Activated CD4-positive, alpha-beta T cell treated with anti-CD3 and anti-CD28 coated beads, Interleukin-2, Interleukin-6, amounts not matched to agents 100 ng/mL and 50 ng/mL, durations not matched to agents 16 hours and 8 hours (primary cell): Measurements from ENCODE around the gene ARPC2.
"Not testable (repeated sequence)": the region's sequence is repeated elsewhere in the genome, so short reads cannot be mapped to it uniquely, and the experiment has no call there.

Experiments used
- DNase-seq: peaks from one replicate; pipeline ENCODE4 v3.0.0-alpha.2; 2020

The ARPC2 gene

DNA sequence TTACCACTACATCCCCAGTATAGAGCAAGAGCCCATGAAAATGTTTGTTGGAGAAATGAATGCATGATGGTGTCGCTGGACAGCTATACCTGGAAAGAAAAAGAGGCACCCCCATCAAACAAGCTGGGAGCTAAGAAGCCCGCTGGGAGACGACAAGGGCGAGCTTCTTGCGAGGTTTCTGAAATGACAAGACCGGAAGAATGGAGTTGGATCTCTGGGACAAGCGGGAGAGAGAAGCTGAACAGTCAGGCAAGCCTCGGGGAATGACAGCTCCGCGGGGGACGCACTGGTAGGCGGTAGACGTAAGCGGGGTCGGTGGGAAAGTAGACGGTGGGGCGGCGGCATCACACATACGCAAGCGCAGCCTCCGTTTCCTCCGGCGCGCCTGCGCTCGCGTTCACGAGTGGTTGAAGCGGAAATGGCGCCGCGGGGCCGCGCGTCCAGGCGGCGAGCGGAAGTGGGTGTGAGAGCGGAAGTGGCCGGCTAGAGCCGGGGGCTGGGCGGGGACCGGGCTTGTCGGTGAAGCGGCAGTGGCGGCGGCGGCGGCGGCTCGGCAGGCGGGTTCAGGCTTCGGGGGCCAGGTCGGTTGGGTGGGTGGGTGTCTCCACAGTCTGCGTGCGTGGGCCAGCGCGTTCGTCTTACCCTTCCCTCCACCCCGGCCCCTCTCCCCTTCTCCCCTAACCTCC lies at the start of gene ARPC2:
ARPC2 (plus strand) TSS at position 516 of the 686 bp plus-strand sequence. CDS start 282 bp downstream, outside the sequence.
- DNase-seq, result peak; percentile 97

- DNase-seq, result no peak
These were observed 49.0 kb upstream of the ARPC2 start for GRCh38 chr2:218168016-218168415.

DNA sequence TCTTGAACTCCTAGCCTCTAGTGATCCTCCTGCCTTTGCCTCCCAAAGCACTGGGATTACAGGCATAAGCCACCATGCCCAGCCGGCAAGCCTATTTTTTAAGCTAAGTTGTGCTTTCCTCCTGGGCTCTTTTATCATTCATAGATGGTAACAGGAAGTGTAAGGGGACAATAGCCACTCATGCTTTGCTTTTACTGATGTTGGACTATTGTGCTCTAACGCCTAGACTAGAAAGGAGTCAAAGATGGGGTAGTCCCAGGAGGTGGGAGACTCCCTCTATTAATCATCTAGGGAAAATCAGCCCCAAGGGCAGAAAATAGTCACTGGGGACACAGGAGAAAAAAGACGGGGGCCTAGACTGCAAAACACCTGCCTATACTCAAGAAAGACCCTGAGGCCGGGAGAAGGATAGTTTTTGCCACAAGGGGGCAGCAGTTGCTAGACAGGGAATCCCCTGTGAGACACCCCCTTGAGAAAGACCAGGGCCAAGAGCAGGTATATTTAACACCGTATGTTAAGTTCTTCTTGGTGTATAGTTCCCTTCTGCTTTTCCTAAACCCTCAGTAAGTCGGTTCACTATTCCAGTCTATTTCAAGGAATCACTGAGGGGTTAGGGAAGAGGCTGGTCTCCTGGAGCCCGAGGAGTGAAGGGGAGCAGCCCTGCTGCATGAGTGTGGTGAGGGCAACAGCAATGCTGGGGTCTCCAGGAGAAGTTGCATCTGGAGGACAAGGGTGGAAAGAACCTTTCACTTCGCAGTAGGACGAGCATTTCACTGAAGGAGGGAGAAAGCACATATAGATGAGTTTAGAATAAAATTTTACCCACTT lies 48.1 kb upstream of the ARPC2 start:
- DNase-seq, result peak; percentile 73

DNA sequence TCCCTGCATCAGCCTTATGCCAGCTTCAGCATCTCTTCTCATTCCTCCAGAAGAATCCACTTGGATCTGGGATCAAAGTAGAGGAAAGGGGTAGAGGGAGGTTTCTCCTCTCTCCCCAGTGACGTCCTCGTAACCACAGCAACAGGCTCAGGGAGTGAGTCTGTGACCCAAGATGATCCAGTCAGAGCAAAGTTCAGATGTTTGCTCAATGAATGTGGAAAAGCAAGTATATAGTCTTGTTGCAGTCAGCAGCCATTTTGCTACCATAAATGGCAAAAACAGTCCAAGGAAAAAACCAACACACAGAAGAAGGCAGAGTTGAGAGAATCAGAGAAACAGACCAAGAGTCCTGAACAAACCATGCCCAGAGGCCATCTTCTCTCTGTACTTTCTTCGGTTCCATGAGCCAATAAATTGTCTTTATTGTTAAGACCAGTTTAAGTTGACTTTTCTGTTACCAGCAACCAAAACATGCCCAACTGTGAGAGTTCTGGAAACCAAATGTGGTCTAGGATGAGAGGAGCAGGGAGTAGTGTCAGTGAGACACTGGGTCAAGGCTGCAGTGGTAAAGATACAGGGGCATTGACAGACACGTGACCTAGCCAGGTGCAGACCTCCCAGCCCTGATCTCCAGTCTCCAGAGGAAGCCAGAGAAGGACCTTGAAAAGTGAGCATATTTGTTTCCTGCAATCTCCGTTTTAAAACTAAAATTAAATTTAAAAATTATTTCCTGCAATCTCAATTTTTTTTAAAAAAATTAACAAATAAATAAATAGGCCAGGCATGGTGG lies 47.0 kb upstream of the ARPC2 start:
- DNase-seq, result no peak

GRCh38 chr2:218171744-218172143 lies 45.2 kb upstream of the ARPC2 start:
- not testable (repeated sequence) for DNase-seq

DNA sequence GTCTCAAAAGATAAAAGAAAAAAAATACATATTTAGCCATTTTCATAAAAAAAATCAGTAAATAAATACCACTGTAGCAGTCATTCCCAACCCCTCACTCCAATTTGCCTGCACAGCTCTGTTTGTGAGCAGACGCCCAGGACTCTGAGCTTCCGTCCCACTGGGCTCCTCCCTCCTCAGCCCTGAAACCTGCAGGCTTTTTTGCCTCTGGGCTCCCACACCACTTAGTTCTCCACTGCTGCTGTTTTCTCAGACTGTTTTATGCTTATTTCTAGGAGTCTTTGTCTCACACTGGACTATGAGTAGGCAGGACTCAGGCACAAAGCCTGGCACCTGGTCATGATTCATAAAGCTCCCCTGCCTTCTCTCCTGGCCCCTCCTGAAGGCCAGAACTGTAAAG lies 44.1 kb upstream of the ARPC2 start:
- DNase-seq, result no peak

DNA sequence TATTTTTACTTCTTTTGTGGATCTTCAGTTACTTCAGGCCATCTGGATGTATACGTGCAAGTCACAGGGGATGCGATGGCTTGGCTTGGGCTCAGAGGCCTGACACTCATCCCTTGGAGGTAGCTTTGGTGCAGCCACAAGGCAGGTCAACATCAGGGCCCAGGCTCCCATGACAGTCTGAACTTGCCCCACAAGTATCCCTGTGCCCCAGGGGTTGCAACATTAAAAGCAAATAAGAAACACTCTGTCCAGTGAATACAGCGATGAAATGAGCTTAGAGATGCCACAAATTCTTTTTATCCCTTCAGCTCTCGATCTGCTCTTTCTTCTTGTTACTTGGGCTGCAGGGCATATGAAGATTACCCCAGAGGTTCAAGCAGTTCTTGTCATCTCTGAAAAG lies 37.2 kb upstream of the ARPC2 start:
- no peak for DNase-seq

GRCh38 chr2:218180467-218181114 lies 36.4 kb upstream of the ARPC2 start:
- DNase-seq, result no peak

GRCh38 chr2:218184331-218184730 lies 32.7 kb upstream of the ARPC2 start:
- DNase-seq, result no peak

- peak; percentile 78 for DNase-seq
These were observed 30.6 kb upstream of the ARPC2 start for GRCh38 chr2:218186355-218186766.

- DNase-seq, result no peak
These were observed 30.1 kb upstream of the ARPC2 start for GRCh38 chr2:218186876-218187275.

DNA sequence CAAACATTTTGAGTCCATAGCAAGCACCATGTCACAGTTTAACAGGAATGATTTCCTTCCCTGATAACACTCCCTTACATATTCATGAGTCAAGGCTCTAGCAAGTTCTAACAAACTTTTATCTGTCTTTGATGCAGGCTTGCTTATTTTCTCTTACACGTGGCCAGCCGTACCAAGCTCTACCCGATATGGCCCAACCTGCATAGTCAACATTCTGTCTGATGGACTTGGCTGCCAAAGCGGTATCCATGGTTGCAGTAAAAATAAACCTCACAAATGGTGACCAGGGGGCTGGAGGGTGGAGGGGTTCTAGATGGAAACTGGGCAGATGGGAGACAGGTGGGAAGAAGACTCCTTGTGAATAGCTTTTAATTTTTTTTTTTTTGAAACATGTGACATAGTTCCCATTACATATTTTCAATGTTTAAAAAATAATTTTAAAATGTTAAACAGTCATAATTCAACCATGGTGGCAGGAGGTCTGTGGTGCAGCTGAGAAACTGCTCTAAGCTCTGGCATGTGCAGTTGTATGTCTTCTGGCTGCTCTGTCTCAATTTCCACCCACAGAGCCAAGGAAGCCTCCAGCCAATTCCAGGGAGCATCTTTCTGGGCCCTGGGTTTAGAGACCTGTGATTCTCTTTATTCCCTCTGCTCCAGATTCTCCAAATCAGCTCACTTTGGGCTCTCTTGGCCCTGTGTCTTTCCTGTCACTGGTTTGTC lies 29.5 kb upstream of the ARPC2 start:
- DNase-seq, result no peak

- no peak for DNase-seq
These were observed 28.5 kb upstream of the ARPC2 start for GRCh38 chr2:218188528-218188927.

- no peak for DNase-seq
These were observed 24.0 kb upstream of the ARPC2 start for GRCh38 chr2:218192902-218193430.

GRCh38 chr2:218193701-218194100 lies 23.3 kb upstream of the ARPC2 start:
- DNase-seq, result no peak

GRCh38 chr2:218194880-218195279 lies 22.1 kb upstream of the ARPC2 start:
- DNase-seq, result no peak

GRCh38 chr2:218196974-218197373 lies 20.0 kb upstream of the ARPC2 start:
- DNase-seq, result no peak

- DNase-seq, result no peak
These were observed 14.7 kb upstream of the ARPC2 start for GRCh38 chr2:218202266-218202665.

DNA sequence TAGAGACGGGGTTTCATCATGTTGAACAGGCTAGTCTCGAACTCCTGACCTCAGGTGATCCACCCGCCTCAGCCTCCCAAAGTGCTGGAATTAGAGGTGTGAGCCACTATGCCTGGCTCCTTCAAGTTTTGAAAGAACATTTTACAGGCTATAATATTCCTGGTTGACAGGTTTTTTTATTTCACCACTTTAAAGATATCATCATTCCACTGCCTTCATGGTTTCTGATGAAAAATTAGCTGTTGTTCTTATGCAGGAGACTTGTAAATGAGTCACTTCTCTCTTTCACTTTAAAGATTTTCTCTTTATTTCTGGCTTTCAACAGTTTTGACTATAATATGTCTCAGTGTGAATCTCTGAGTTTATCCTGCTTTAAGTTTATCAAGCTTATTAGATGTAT lies 7.9 kb upstream of the ARPC2 start:
- no peak for DNase-seq

DNA sequence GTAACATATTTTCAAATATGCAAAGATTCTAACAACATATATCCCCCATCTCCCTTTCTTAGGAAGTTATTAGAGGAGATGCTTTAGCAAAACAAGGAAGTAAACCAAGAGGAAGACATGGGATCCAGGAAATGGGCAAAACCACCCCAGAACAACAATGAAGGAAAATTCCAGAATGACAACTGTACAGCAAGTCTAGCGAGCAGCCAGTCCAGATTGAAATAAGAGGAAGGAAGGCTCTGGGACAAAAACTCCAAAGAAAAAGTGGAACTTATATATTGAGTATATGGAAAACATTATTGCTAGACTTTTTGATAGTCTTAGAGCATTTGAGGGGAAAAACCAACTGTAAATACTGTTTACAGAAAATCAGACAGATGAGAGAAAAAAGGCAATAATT lies 2.9 kb upstream of the ARPC2 start:
- DNase-seq, result no peak

DNA sequence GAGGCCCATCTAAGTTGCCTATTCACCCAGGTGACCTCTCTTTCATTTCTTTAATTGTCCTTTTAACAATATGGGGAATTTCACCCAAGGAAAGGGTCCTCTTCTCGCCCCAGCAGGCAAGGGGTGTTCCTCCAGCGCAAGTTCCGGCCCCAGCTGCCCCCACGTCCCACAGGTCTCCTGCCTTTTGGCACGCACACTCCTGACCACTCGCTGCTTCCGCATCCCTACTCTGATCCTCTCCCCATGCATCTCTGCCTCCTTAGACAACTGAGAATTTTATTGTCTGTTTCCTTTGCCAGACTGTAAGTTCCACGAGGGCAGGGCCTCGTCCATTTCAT lies 684 bp upstream of the ARPC2 start:
- no peak for DNase-seq
